GM04503 (cell line): ENCODE measurements around the gene PRADC1.
"Not testable (repeated sequence)": the region's sequence is repeated elsewhere in the genome, so short reads cannot be mapped to it uniquely, and the experiment has no call there.

Experiments used
- DNase-seq: peaks from one replicate; pipeline ENCODE4 v3.0.0-alpha.2; 2012; ENCODE audit warnings: low read depth

PRADC1 gene

GRCh38 chr2:73202156-73203054 lies 30.6 kb downstream of the PRADC1 start, which contains the start of gene NOTO:
NOTO (plus strand) TSS chr2:73202574; CDS start chr2:73202667, 93 bp downstream.
- no peak for DNase-seq

- not testable (repeated sequence) for DNase-seq
These were observed 32.8 kb downstream of the PRADC1 start for GRCh38 chr2:73200281-73200680.

DNA sequence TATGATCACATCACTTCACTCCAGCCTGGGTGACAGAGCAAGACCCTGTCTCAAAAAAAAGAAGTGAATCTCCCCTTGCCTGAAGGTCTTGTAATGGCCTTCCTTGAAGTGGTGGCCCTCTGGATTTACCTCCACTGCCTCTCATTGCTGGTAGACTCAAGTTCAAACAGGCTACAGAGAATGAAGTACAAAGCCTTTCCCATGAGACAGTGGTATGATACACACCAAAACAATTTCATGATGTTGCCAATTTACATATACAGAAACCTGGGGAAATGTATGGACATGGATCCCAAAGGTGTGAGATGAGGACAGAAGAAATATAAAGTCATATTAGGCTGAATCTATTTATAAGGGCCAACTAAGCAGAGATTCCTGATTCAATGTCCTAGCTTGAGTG lies 35.5 kb downstream of the PRADC1 start:
- DNase-seq = no peak

DNA sequence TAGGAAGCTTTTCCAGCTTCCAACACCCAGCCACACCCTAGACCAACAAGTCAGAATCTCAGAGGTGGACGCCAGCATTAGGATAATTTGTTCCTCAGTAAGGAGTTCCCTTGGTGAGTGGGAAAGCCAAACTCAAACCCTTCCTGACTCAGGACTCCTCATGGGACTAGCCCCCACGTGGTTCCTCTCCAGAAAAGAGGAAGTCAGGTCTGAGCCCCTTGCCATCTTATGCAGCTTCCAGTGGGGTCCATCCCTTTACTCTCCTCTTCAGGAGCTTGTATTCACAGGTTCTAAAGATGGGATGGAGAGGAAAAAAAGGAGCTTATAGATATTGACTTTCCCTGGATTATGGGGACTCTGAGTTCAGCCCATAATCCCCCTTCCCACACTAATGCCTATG lies 45.5 kb downstream of the PRADC1 start:
- no peak for DNase-seq

- no peak for DNase-seq
These were observed 47.1 kb downstream of the PRADC1 start for GRCh38 chr2:73185965-73186364.
